HL-60 (cell line): ENCODE measurements around the gene WNT7B.

Experiments used
- DNase-seq, 2 experiments: peaks; one replicate each; pipeline ENCODE4 v3.0.0-alpha.2; 2010 to 2020; ENCODE audit warnings: low read depth in 1 of 2, low spot score in 1 of 2
- H3K27ac ChIP-seq: fragments of 250-450 bp; sonication (Bioruptor Pico); replicated peaks from 2 replicates; pipeline ENCODE4 v1.5.1; 2020; ENCODE audit warnings: mild to moderate bottlenecking, moderate library complexity
- H3K27me3 ChIP-seq: fragments of 250-450 bp; sonication (Bioruptor Pico); 2 replicates; pipeline ENCODE4 v1.5.1; 2021; ENCODE audit warnings: mild to moderate bottlenecking, moderate library complexity; ENCODE audit not compliant: insufficient read depth, poor library complexity, severe bottlenecking
- H3K4me3 ChIP-seq: replicated peaks from 2 replicates; pipeline ENCODE4 v1.5.1; 2011; ENCODE audit warnings: mild to moderate bottlenecking, control low read depth, low read length; ENCODE audit not compliant: insufficient read depth
- GABPA ChIP-seq: IDR thresholded peaks from 2 replicates; pipeline ENCODE4 v1.6.1; 2012; ENCODE audit warnings: low read depth
- POLR2AphosphoS5 ChIP-seq: IDR thresholded peaks from 2 replicates; pipeline ENCODE4 v1.6.1; 2012; ENCODE audit warnings: low read depth
- SPI1 ChIP-seq: IDR thresholded peaks from 2 replicates; pipeline ENCODE4 v1.6.1; 2012; ENCODE audit warnings: low read depth, mild to moderate bottlenecking, borderline replicate concordance
- TF ChIP-seq, protein P1 (sequence below): IDR thresholded peaks from 2 replicates; pipeline ENCODE4 v1.6.1; 2012; ENCODE audit warnings: low read depth; ENCODE audit not compliant: insufficient replicate concordance
- TF ChIP-seq, protein P2 (sequence below): IDR thresholded peaks from one replicate; pipeline ENCODE4 v1.5.1; 2011; ENCODE audit warnings: low read length, control low read depth, inconsistent platforms; ENCODE audit not compliant: insufficient read depth

Gene WNT7B

GRCh38 chr22:45997777-45998637 lies 21.0 kb upstream of the WNT7B start:
- Histone ChIP-seq H3K27ac (peak overlapping the region; percentile 33), H3K4me3 (no peak overlapping the region), H3K27me3 (no peaks in the 10 kb centered on the region)
- DNase-seq, result peak in 1 of 2 experiments; percentile 21
- TF ChIP-seq GABPA, result no peak
- no peak for TF ChIP-seq SPI1
- TF ChIP-seq POLR2AphosphoS5, result no peak
- TF ChIP-seq, protein P1, sequence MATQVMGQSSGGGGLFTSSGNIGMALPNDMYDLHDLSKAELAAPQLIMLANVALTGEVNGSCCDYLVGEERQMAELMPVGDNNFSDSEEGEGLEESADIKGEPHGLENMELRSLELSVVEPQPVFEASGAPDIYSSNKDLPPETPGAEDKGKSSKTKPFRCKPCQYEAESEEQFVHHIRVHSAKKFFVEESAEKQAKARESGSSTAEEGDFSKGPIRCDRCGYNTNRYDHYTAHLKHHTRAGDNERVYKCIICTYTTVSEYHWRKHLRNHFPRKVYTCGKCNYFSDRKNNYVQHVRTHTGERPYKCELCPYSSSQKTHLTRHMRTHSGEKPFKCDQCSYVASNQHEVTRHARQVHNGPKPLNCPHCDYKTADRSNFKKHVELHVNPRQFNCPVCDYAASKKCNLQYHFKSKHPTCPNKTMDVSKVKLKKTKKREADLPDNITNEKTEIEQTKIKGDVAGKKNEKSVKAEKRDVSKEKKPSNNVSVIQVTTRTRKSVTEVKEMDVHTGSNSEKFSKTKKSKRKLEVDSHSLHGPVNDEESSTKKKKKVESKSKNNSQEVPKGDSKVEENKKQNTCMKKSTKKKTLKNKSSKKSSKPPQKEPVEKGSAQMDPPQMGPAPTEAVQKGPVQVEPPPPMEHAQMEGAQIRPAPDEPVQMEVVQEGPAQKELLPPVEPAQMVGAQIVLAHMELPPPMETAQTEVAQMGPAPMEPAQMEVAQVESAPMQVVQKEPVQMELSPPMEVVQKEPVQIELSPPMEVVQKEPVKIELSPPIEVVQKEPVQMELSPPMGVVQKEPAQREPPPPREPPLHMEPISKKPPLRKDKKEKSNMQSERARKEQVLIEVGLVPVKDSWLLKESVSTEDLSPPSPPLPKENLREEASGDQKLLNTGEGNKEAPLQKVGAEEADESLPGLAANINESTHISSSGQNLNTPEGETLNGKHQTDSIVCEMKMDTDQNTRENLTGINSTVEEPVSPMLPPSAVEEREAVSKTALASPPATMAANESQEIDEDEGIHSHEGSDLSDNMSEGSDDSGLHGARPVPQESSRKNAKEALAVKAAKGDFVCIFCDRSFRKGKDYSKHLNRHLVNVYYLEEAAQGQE, result no peak
- TF ChIP-seq, protein P2, sequence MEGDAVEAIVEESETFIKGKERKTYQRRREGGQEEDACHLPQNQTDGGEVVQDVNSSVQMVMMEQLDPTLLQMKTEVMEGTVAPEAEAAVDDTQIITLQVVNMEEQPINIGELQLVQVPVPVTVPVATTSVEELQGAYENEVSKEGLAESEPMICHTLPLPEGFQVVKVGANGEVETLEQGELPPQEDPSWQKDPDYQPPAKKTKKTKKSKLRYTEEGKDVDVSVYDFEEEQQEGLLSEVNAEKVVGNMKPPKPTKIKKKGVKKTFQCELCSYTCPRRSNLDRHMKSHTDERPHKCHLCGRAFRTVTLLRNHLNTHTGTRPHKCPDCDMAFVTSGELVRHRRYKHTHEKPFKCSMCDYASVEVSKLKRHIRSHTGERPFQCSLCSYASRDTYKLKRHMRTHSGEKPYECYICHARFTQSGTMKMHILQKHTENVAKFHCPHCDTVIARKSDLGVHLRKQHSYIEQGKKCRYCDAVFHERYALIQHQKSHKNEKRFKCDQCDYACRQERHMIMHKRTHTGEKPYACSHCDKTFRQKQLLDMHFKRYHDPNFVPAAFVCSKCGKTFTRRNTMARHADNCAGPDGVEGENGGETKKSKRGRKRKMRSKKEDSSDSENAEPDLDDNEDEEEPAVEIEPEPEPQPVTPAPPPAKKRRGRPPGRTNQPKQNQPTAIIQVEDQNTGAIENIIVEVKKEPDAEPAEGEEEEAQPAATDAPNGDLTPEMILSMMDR, result no peak

GRCh38 chr22:45997077-45997776 lies 20.3 kb upstream of the WNT7B start:
- no peaks in the 10 kb centered on the region for H3K27me3 ChIP-seq
- H3K27ac ChIP-seq, result peak overlapping the region; percentile 33
- TF ChIP-seq, protein P1, result no peak
- TF ChIP-seq SPI1, result no peak
- TF ChIP-seq, protein P2, result no peak
- no peak for TF ChIP-seq GABPA
- TF ChIP-seq POLR2AphosphoS5, result no peak
- peak; percentile 70 to 72 for DNase-seq
- no peak overlapping the region for H3K4me3 ChIP-seq

GRCh38 chr22:45996241-45997076 lies 19.5 kb upstream of the WNT7B start:
- no peak for TF ChIP-seq GABPA
- TF ChIP-seq, protein P1, result no peak
- TF ChIP-seq POLR2AphosphoS5, result 0 out of 2 replicates have a peak, but pooled peaks have one; percentile 17
- peak; percentile 76; the same call in 1 of the 2 replicates for TF ChIP-seq SPI1
- TF ChIP-seq, protein P2, result no peak
- Histone ChIP-seq H3K4me3 (peak overlapping the region; percentile 8; the same call in 1 of the 2 replicates), H3K27ac (peak overlapping the region; percentile 33), H3K27me3 (no peaks in the 10 kb centered on the region)
- peak; percentile 79 to 82 for DNase-seq
